ENCODE measurements around the gene LGALS9. TPM values are rescaled to one million over a fixed set of nuclear protein-coding genes. Genes with fewer than 3 reads are reported as not detected.
"Not testable (repeated sequence)": the region's sequence is repeated elsewhere in the genome, so short reads cannot be mapped to it uniquely, and the experiment has no call there.

LGALS9 gene
- total and polyA plus RNA-seq, 4 donors, result 26.8 to 64.0 (median 54.1) TPM

DNA sequence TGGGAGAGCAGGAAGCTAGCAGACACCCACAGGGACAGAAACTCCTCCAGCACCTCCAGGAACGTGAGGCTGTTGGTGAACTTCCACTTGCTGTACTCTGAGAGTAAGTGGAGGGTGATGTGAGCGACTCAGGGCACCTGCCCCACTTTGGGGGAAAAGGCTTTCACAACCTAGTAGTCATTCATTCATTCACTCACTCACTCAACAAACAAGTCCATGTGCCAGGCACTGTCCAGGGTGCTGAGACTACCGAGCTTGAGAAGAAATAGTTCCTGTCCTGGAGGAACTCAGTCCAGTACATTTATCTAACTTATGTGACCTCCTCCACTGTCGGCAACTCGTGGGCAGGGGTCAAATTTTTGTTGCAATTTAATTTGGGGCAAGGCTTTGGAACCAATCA lies 26.6 kb downstream of the LGALS9 start:
- WGBS, 2 donors, result 47 to 54% methylated on average over 5 of the region's 5 CpGs
- Histone ChIP-seq H3K27me3 (ENCODE audit: control insufficient read depth in 1 of 2, insufficient read depth in 2 of 2, low read length in 1 of 2) (no peaks in the 10 kb centered on the region), H3K9me3 (ENCODE audit: control insufficient read depth, low read length) (no peaks in the 10 kb centered on the region), H3K4me3 (ENCODE audit: low read length in 2 of 2) (no peak overlapping the region), H3K36me3 (ENCODE audit: control insufficient read depth in 1 of 2, insufficient read depth in 2 of 2, low read length in 1 of 2) (no peaks in the 10 kb centered on the region), H3K4me1 (ENCODE audit: control insufficient read depth in 1 of 2, insufficient read depth in 2 of 2, low read length in 2 of 2) (no peaks in the 10 kb centered on the region), H3K27ac (ENCODE audit: low read depth in 1 of 2, low read length in 2 of 2) (no peak overlapping the region)
- intact Hi-C loops (cut with DNase I), result no loop called here
- DNase-seq (peak in 1 of 2 donors; percentile 14), ATAC-seq (ENCODE audit: low FRiP score) (no peak)

DNA sequence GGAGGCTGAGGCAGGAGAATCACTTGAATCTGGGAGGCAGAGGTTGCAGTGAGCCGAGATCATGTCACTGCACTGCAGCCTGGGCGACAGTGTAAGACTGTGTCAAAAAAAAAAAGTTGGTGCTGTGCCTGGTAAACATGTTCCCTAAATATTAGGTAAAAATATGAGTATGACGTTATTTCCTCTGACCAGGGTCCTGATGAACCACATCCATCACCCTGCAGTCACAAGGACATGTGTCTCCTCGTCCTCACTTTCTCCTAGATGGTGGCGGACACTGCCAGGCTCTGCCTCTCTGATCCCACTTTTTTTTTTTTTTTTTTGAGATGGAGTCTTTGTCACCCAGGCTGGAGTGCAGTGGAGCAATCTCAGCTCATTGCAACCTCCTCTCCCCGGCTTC lies 28.7 kb downstream of the LGALS9 start:
- H3K27me3 ChIP-seq (ENCODE audit: control insufficient read depth in 1 of 2, insufficient read depth in 2 of 2, low read length in 1 of 2), result no peaks in the 10 kb centered on the region
- intact Hi-C loops (cut with DNase I), result no loop called here
- ATAC-seq (ENCODE audit: low FRiP score) (no peak), DNase-seq (peak in 1 of 2 donors; percentile 1)
- no peaks in the 10 kb centered on the region for H3K4me1 ChIP-seq (ENCODE audit: control insufficient read depth in 1 of 2, insufficient read depth in 2 of 2, low read length in 2 of 2)
- H3K27ac ChIP-seq (ENCODE audit: low read depth in 1 of 2, low read length in 2 of 2), result no peak overlapping the region
- WGBS, 2 donors, result 68 to 69% methylated on average over 6 of the region's 6 CpGs
- H3K9me3 ChIP-seq (ENCODE audit: control insufficient read depth, low read length), result no peaks in the 10 kb centered on the region
- H3K4me3 ChIP-seq (ENCODE audit: low read length in 2 of 2), result no peak overlapping the region
- no peaks in the 10 kb centered on the region for H3K36me3 ChIP-seq (ENCODE audit: control insufficient read depth in 1 of 2, insufficient read depth in 2 of 2, low read length in 1 of 2)

DNA sequence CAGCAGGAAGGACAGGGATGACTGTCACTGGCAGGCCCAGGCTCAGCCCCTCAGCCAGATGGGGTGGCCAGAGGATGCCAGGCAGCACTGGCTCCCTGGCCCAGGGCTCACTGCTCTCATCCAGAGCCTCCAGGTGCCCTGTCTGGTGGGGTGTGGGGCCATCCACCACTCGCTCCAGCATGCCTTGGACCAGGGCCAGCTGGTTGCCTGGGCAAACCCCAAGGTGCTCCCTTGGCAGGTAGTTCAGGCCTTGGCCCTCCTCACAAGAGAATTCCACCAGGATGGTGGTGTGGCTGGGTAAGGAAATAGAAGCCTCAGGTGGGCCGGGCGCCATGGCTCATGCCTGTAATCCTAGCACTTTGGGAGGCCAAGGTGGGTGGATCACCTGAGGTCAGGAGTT lies 29.4 kb downstream of the LGALS9 start:
- 83 to 86% methylated on average over 3 of the region's 3 CpGs for WGBS, 2 donors
- no peaks in the 10 kb centered on the region for H3K4me1 ChIP-seq (ENCODE audit: control insufficient read depth in 1 of 2, insufficient read depth in 2 of 2, low read length in 2 of 2)
- H3K27ac ChIP-seq (ENCODE audit: low read depth in 1 of 2, low read length in 2 of 2), result no peak overlapping the region
- DNase-seq (no peak), ATAC-seq (ENCODE audit: low FRiP score) (no peak)
- no peaks in the 10 kb centered on the region for H3K27me3 ChIP-seq (ENCODE audit: control insufficient read depth in 1 of 2, insufficient read depth in 2 of 2, low read length in 1 of 2)
- no peaks in the 10 kb centered on the region for H3K36me3 ChIP-seq (ENCODE audit: control insufficient read depth in 1 of 2, insufficient read depth in 2 of 2, low read length in 1 of 2)
- intact Hi-C loops (cut with DNase I), result no loop called here
- H3K9me3 ChIP-seq (ENCODE audit: control insufficient read depth, low read length), result no peaks in the 10 kb centered on the region
- no peak overlapping the region for H3K4me3 ChIP-seq (ENCODE audit: low read length in 2 of 2)

DNA sequence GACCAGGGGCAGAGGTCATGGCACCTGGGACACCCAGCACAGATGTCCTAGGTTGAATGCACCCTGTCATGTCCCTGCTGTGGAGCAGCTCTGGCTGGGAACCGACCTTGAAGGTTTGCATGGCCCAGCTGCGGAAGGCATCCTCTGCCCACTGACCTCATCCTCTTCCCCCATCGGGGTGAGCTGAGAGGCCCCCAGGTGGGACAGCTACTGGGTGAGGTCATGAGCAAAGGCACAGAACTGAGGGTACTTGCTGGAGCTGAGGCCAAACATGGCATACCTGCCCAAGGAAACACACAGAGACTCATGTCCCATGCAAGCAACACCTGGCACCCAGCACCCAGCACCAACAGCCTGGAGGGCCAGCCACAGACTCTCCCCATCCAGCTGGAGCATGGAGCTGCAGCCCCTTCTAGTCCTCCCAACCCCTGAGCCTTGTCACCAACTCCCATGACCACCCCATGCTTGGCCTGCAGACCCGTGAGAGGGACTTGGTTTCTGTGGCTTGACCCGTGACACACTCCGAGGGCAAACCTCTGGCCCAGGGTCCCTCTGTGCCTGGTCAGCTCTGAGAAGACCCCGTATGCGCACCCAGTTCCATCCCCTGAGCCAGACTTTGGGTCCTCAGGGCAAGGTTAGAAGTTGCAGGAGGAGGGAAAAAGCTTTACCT lies 33.1 kb downstream of the LGALS9 start:
- Histone ChIP-seq H3K9me3 (ENCODE audit: control insufficient read depth, low read length) (no peaks in the 10 kb centered on the region), H3K27ac (ENCODE audit: low read depth in 1 of 2, low read length in 2 of 2) (no peak overlapping the region), H3K4me1 (ENCODE audit: control insufficient read depth in 1 of 2, insufficient read depth in 2 of 2, low read length in 2 of 2) (no peaks in the 10 kb centered on the region), H3K27me3 (ENCODE audit: control insufficient read depth in 1 of 2, insufficient read depth in 2 of 2, low read length in 1 of 2) (no peaks in the 10 kb centered on the region), H3K36me3 (ENCODE audit: control insufficient read depth in 1 of 2, insufficient read depth in 2 of 2, low read length in 1 of 2) (no peaks in the 10 kb centered on the region), H3K4me3 (ENCODE audit: low read length in 2 of 2) (no peak overlapping the region)
- intact Hi-C loops (cut with DNase I), result no loop called here
- no peak for ATAC-seq (ENCODE audit: low FRiP score)
- WGBS, 2 donors, result 91 to 93% methylated on average over 8 of the region's 8 CpGs
- no peak for DNase-seq

DNA sequence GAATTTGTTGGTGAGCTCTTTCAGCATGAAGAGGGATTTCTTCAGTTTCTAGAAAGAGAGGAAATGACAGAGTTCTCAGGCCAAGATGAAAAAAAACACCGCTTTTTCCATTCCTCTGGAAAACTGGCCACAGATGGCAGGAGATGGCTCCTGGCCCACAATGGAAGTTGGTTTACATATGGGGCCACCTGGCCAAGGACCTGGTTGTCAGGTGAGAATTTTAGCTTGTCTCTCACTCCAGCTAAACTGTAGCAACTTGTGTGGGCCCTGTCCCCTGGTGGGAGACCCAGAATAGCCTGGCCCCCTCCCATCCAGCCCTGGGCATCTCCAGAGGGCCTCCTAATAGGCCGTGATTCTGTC lies 33.6 kb downstream of the LGALS9 start:
- 65 to 66% methylated on average over 2 of the region's 2 CpGs for whole genome bisulfite sequencing, 2 donors
- H3K4me3 ChIP-seq (ENCODE audit: low read length in 2 of 2), result no peak overlapping the region
- DNase-seq (no peak), ATAC-seq (ENCODE audit: low FRiP score) (no peak)
- no peaks in the 10 kb centered on the region for H3K36me3 ChIP-seq (ENCODE audit: control insufficient read depth in 1 of 2, insufficient read depth in 2 of 2, low read length in 1 of 2)
- H3K9me3 ChIP-seq (ENCODE audit: control insufficient read depth, low read length), result no peaks in the 10 kb centered on the region
- intact Hi-C loops (cut with DNase I), result no loop called here
- no peaks in the 10 kb centered on the region for H3K27me3 ChIP-seq (ENCODE audit: control insufficient read depth in 1 of 2, insufficient read depth in 2 of 2, low read length in 1 of 2)
- H3K4me1 ChIP-seq (ENCODE audit: control insufficient read depth in 1 of 2, insufficient read depth in 2 of 2, low read length in 2 of 2), result no peaks in the 10 kb centered on the region
- H3K27ac ChIP-seq (ENCODE audit: low read depth in 1 of 2, low read length in 2 of 2), result no peak overlapping the region

DNA sequence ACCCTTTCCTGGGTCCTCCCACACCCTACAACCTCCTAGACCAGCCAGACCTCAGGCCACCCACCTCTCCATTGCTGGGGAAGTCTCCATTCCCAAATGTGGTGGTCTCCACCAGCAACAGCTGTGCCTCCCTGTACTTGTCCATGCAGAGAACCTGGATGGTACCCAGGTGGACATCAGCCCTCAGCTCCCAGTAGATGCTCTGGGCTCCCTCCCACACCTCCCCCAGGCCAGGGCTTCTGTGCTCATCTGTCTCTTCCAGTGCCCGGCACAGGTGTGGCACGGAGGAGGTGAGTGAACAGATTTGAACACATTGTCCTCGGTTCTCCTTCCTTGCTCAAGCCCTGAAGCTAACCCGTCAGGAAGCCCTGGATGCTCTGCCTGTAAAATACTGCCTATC lies 34.6 kb downstream of the LGALS9 start:
- intact Hi-C loops (cut with DNase I), result no loop called here
- ATAC-seq (ENCODE audit: low FRiP score), result no peak
- Histone ChIP-seq H3K27me3 (ENCODE audit: control insufficient read depth in 1 of 2, insufficient read depth in 2 of 2, low read length in 1 of 2) (no peaks in the 10 kb centered on the region), H3K36me3 (ENCODE audit: control insufficient read depth in 1 of 2, insufficient read depth in 2 of 2, low read length in 1 of 2) (no peaks in the 10 kb centered on the region), H3K4me3 (ENCODE audit: low read length in 2 of 2) (no peak overlapping the region), H3K4me1 (ENCODE audit: control insufficient read depth in 1 of 2, insufficient read depth in 2 of 2, low read length in 2 of 2) (no peaks in the 10 kb centered on the region), H3K9me3 (ENCODE audit: control insufficient read depth, low read length) (no peaks in the 10 kb centered on the region), H3K27ac (ENCODE audit: low read depth in 1 of 2, low read length in 2 of 2) (no peak overlapping the region)
- DNase-seq, result no peak
- WGBS, 2 donors, result 85 to 86% methylated on average over 4 of the region's 4 CpGs

DNA sequence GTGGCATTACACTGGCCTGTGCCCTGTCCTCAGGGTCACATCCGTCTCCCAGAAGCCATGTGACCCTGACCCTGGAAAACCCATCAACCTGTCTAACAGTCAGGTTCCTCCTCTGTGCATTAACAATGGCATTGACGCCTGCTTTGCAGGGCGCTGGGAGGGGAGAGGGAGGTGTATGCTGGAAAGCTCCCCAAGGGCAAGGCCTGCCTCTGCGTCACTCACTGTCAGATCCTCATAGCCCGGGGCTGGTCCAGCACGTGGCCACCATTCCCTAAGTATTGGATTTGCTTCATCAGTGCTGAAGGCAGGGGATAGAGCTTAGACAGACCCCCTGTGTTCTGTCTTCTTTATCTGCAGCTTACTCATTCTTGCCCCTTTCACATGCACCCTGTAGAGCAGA lies 35.3 kb downstream of the LGALS9 start:
- DNase-seq; H3K4me3 ChIP-seq (ENCODE audit: low read length in 2 of 2); H3K27ac ChIP-seq (ENCODE audit: low read depth in 1 of 2, low read length in 2 of 2); H3K36me3 ChIP-seq (ENCODE audit: control insufficient read depth in 1 of 2, insufficient read depth in 2 of 2, low read length in 1 of 2); H3K27me3 ChIP-seq (ENCODE audit: control insufficient read depth in 1 of 2, insufficient read depth in 2 of 2, low read length in 1 of 2); ATAC-seq (ENCODE audit: low FRiP score); intact Hi-C loops (cut with DNase I); H3K9me3 ChIP-seq (ENCODE audit: control insufficient read depth, low read length); H3K4me1 ChIP-seq (ENCODE audit: control insufficient read depth in 1 of 2, insufficient read depth in 2 of 2, low read length in 2 of 2): not testable (repeated sequence)
- 74 to 76% methylated on average over 5 to 6 of the region's 6 CpGs for WGBS, 2 donors

DNA sequence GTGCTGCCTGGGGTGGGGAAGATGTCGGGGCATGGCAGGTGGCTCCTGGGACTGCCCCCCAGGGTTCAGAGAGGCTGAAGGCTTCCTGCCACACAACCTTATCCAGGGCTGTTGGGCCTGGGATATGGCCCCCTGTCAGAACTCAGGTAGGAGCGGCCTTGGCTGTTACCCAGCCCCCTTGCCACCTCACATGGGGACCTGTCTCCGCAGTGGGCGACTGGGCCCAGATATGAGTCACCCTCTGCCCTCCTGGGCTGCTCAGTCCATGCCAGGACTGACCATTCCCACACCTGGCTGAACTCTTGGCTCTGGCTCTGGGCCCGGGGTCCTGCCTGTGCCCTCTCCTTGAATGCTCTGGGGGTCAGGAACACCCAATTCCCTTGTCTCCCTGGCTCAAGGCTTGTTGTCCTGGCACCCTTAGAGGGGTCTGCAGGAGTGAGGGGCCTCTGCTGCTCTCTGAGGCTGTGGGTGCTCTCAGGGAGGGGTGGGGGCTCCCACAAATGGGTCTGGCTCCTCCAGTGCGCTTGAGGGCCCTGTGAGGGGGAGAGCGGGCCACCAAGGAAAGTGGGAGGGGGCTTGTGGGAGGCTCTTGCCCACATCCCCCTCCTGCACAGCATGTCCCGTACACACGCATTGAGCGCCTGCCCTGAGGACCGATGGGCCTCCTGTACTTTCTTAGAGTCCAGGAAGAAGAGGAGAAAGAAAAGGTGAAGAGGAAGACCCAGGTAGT lies 36.0 kb downstream of the LGALS9 start:
- H3K9me3 ChIP-seq (ENCODE audit: control insufficient read depth, low read length), result no peaks in the 10 kb centered on the region
- no peak for DNase-seq
- no peaks in the 10 kb centered on the region for H3K36me3 ChIP-seq (ENCODE audit: control insufficient read depth in 1 of 2, insufficient read depth in 2 of 2, low read length in 1 of 2)
- ATAC-seq (ENCODE audit: low FRiP score), result peak; percentile 53
- no peaks in the 10 kb centered on the region for H3K27me3 ChIP-seq (ENCODE audit: control insufficient read depth in 1 of 2, insufficient read depth in 2 of 2, low read length in 1 of 2)
- no peak overlapping the region for H3K4me3 ChIP-seq (ENCODE audit: low read length in 2 of 2)
- H3K27ac ChIP-seq (ENCODE audit: low read depth in 1 of 2, low read length in 2 of 2), result no peak overlapping the region
- WGBS, 2 donors, result 83 to 92% methylated on average over 11 of the region's 11 CpGs
- intact Hi-C loops (cut with DNase I), result no loop called here
- H3K4me1 ChIP-seq (ENCODE audit: control insufficient read depth in 1 of 2, insufficient read depth in 2 of 2, low read length in 2 of 2), result no peaks in the 10 kb centered on the region

Measured in aorta (tissue), 5 donors.